ENCODE data around the gene MNAT1.

MNAT1 gene

GRCh38 chr14:60744566-60744965, 10.0 kb downstream of the MNAT1 start:
- no peak for DNase-seq

- peak; percentile 92 for DNase-seq
Measured at GRCh38 chr14:60753264-60754119, 18.9 kb downstream of the MNAT1 start.

- no peak for DNase-seq
Measured at GRCh38 chr14:60756847-60757246, 22.3 kb downstream of the MNAT1 start.

GRCh38 chr14:60757567-60758002, 23.0 kb downstream of the MNAT1 start:
- no peak for DNase-seq

DNA sequence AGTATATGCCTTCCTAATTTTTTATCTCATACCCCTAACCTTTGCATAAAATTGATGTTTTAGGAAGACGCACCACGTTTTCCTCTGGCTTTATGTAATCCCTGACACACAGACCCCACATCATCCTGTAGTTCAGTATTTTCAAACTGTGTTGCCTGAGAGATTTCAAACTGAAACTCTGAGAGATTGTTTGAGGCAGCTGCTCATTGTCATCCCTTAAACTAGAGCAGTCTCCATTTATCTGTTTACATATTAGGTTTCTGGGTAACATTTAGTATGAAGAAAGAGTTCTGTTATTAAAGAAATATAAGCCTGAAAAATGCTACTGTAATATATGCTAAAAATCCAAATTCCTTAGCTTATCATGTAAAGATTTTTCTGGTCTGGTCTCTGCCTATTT, 24.3 kb downstream of the MNAT1 start:
- DNase-seq = no peak

- DNase-seq = no peak
Measured at GRCh38 chr14:60760209-60760608, 25.6 kb downstream of the MNAT1 start.

- no peak for DNase-seq
Measured at GRCh38 chr14:60760644-60761364, 26.2 kb downstream of the MNAT1 start.

- DNase-seq = no peak
Measured at GRCh38 chr14:60768602-60769001, 34.0 kb downstream of the MNAT1 start.

DNA sequence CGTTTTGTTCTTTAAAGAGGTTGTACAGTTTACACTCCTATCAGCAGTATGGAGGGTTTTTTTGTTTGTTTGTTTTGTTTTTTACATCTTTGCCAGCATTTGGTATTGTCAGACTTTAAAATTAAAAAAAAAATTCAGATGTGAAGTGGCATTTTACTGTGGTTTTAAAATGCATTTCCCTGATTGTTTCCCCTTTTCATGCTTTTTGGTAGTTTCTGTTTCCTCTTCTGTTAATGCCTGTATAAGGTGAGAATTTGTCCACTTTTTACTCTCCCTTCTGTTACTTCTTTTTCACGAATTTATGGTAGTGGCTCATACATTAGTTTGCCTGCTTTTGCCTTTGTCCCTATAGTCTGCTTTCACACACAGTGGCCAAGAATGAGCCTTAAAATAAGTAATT, 36.6 kb downstream of the MNAT1 start:
- no peak for DNase-seq

DNA sequence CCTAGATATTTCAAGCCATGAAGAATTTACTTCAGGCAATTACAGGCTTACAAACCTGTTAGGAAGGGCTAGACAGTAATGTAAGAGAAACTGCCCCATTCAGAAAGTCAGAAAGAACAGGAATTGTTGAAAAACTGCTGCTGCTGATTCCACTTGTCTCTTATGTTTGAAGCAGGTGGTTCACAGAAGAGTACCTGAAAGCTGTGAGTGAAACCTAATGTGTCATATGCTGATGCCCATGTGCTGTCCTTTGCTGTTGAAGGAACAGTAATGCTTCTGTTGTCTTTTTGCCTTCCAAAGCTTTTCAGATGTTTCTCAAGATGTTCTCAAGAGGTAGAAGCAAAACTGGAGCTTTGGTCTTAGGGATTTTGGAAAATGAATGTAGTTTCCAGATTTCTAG, 39.0 kb downstream of the MNAT1 start:
- DNase-seq = no peak

DNA sequence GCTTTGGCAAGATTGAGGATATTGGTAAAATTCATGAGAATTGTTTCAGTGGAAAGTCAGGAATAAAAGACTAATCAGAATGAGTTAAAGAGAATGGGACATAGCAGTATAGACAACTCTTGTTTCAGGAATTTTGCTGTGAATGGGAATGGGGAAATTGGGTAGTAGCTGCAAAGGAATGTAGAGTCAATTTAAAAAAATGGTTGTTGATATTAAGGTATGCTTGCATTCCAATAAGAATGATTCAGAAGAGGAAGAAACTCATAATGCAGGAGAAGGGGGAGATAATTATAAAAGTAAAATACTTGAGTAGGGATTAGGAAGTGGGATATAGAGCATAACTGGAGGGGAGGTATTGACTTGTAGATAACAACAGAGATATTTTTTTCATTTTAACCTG, 40.7 kb downstream of the MNAT1 start:
- no peak for DNase-seq

DNA sequence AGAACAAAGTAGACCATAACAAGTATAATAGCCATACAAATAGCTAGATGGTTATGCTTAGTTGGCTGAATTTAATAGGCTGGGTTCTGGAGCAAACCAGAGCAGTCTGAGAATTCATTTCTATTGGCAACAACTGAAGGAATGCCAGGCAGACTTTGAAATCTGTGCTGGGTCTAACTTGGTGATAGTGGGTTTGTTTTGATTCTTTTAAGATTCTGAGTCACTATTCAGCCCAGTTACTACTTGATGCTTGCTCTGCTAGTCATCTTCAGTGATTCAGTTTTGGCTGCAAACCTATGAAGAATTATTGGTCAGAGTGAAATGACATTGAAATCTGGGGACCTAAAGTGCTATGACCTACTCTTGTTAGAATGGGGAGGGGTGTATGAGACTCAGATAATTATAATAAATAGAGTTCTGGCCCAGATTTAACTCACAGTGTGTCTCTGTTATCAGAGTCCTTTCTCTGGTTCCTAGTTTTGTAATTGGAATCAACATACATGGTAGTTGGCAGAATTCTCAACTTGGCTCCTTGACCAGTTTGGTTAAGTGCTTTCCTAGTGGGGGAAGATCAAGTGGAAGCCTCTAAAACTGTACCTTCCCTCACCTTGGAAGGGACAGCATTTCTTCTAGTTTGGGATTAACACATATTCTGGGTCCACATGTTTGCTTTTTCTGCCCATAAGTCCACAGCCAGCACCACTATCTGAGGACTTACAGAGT, 43.5 kb downstream of the MNAT1 start:
- DNase-seq = no peak

DNA sequence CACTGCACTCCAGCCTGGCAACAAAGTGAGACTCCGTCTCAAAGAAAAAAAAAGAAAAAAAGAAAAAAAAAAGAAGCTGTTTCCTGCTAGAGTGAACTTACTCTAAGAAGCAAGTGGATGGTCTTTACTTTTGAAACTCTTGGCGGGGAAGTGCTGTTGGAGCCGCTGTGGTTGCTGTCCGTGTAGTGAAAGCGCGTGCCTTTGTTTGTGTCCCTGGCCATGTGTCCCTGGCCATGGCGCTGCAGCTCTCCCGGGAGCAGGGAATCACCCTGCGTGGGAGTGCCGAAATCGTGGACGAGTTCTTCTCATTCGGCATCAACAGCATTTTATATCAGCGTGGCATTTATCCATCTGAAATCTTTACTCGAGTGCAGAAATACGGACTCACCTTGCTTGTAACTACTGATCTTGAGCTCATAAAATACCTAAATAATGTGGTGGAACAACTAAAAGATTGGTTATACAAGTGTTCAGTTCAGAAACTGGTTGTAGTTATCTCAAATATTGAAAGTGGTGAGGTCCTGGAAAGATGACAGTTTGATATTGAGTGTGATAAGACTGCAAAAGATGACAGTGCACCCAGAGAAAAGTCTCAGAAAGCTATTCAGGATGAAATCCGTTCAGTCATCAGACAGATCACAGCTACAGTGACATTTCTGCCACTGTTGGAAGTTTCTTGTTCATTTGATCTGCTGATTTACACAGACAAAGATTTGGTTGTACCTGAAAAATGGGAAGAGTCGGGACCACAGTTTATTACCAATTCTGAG, 45.4 kb downstream of the MNAT1 start:
- peak; percentile 14 for DNase-seq

DNA sequence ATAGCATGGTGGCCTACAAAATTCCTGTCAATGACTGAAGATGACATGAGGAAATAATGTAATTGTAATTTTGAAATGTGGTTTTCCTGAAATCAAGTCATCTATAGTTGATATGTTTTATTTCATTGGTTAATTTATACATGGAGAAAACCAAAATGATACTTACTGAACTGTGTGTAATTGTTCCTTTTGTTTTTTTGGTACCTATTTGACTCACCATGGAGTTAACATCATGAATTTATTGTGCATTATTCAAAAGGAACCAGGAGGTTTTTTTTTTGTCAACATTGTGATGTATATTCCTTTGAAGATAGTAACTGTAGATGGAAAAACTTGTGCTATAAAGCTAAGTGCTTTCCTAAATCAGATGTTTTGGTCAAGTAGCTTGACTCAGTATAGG, 46.0 kb downstream of the MNAT1 start:
- DNase-seq = peak; percentile 11

DNA sequence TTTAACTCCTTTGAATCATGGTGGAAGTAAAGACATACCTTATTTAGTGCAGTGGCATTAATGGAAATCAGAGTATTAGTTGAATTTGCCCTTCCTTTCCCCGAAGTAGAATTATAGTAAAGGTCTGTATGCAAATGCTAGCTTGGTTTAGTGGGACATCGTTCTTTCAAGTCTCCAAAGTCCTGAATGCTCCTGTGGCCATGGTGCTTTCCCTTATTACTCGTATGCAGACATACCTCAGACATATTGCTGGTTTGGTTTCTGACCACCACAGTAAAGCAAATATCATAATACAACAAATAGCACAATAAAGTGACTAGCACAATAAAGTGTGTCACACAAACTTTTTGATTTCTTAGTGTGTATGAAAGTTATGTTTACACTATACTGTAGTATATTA, 52.3 kb downstream of the MNAT1 start:
- no peak for DNase-seq

- no peak for DNase-seq
Measured at GRCh38 chr14:60789656-60790055, 55.1 kb downstream of the MNAT1 start.

DNA sequence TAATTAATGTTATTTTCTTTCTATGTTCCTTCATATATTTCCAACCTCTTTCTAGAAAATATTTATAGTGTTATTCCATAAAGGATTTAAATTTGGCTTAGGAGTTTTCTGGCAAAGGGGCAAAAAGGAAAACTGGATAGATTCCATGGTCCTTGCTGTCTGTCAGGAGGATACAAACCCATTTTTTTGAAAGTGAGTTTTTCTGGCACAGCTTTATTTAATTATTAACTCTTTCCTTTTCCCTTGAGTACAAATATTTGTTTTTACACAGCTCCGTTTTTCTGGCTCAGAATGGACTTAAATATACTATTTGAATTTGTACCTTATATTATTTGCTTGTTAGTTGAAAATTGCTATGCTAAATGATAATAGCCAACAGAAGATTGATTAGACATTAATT, 56.3 kb downstream of the MNAT1 start:
- DNase-seq = no peak

DNA sequence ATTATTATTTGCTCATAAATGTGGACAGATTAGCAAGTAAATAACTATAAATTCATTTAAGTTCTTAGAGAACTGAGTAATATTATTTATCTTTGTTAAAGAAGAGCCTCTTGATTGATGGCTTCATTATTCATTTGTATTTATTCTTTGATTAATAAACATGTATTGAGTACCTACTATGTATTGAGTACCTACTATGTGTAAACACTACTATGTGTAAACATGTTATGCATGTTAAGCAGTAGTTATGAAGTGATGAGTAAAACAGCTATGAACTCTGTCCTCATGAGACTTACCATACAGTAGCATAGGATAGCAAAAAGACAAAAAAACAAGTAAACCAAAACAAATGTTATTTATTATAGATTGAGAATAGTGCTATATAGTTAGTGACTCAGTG, 61.9 kb downstream of the MNAT1 start:
- no peak for DNase-seq

DNA sequence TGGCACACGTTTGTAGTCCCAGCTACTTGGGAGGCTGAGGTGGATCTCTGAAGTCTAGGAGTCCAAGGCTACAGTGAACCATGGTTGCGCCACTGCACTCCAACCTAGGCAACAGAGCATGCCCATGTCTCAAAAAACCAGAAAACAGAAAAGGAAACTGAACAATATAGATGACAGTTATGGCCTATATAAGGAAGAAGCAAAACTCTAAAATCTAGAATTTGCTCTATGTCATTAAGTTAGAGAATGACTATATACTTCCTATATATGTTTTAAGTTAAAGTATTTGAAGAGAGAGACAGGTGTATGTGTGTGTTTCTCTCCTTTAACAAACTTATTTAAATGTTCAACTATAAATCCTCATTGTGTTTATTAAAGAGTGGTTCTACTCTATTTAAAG, 65.8 kb downstream of the MNAT1 start:
- no peak for DNase-seq

GRCh38 chr14:60803871-60804270, 69.3 kb downstream of the MNAT1 start:
- no peak for DNase-seq

DNA sequence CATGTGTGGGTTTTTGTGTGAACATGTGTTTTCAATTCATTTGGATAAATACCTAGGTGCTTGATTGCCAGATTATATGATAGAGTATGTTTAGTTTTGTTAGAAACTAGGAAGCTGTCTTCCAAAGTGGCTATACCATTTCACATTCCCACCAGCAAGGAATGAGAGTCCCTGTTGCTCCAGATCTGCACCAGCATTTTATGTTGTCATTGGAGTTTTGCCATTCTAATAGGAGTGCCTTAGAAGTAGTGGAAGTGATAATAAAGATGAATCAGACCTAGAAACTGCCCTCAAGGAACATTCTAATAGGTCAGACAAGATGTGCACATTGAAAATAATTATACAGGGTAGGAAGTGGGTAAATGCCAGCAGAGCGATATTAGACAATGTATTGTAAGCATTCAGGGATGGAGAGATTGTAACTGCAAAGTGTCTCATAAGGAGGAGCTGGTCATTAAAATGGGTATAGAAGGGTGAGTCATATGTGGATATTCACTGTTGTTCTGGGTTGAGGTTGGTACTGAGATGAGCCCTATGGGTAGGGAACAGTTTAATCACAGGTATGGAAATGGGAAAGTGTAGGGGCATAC, 71.4 kb downstream of the MNAT1 start:
- peak; percentile 46 for DNase-seq

DNA sequence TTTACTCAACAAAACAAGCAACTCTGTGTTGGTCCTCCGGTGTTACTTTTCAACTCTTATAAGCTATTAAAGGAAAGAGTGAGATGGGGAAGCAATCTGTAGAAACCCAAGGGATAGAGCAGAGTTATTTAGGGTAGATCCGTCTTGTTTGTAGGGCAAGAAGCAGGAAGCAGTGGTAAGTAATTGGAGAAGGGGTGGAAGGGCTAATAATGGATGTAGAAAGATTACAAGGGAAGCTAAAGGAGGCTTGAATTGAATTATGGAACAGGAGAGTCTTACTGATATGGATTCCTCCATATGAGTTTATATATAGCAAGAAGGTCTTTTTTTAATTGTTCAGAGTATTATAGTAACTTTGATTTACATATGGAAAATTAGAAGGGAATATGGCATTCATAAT, 72.7 kb downstream of the MNAT1 start:
- DNase-seq = no peak

GRCh38 chr14:60807971-60808370, 73.4 kb downstream of the MNAT1 start:
- no peak for DNase-seq

All from activated CD4-positive, alpha-beta T cell treated with anti-CD3 and anti-CD28 coated beads, Interleukin-2, amount 50 U/mL, for 16 hours (primary cell).